Uterus (tissue), 2 donors: ENCODE results near the gene CEP164.

Experiments used
- CTCF ChIP-seq, 4 experiments: fragments of 200-600 bp in 2 of 4; fragments of 450-650 bp in 2 of 4; sonication (generic) in 2 of 4; IDR thresholded peaks; one replicate each; pipeline ENCODE4 v1.5.1; 2016 to 2019; ENCODE audit warnings: antibody characterized with exemption in 4 of 4, mild to moderate bottlenecking in 2 of 4, moderate library complexity in 1 of 4
- POLR2A ChIP-seq, 2 donors: fragments of 450-650 bp; IDR thresholded peaks; one replicate each; pipeline ENCODE4 v1.6.1; 2016; ENCODE audit warnings: antibody characterized with exemption in 2 of 2, mild to moderate bottlenecking in 1 of 2, moderate library complexity in 1 of 2

GRCh38 chr11:117384045-117384444 lies 56.4 kb downstream of the CEP164 start:
- TF ChIP-seq CTCF (IDR thresholded peaks at IDR 0.05) = no peak
- TF ChIP-seq POLR2A (IDR thresholded peaks at IDR 0.05) = no peak
